Natural killer cell (primary cell): ENCODE measurements around the gene FGGY. TPM values are rescaled to one million over a fixed set of nuclear protein-coding genes. Genes with fewer than 3 reads are reported as not detected.

Source experiments
- ATAC-seq, 3 donors: fragments of 150-1000 bp in 2 of 3; fragments of 200-7000 bp in 1 of 3; cut with Tn5 transposase; 1 replicate in 1 of 3; 2 replicates in 2 of 3; pipeline ENCODE4 v1.10.0; 2021; ENCODE audit warnings: mild to moderate bottlenecking in 2 of 3, moderate library complexity in 2 of 3
- DNase-seq, 2 donors: peaks; one replicate each; pipeline versions ENCODE4 v3.0.0 to v3.0.0-alpha.2; 2013 to 2021; ENCODE audit warnings: mixed read lengths in 1 of 2
- H3K27ac ChIP-seq: one replicate; pipeline ENCODE4 v1.5.1; 2013; ENCODE audit warnings: mild to moderate bottlenecking, low read length
- H3K27me3 ChIP-seq: one replicate; pipeline ENCODE4 v1.6.1; 2013; ENCODE audit warnings: low read length; ENCODE audit not compliant: control insufficient read depth, insufficient read depth
- H3K36me3 ChIP-seq: one replicate; pipeline ENCODE4 v1.6.1; 2013; ENCODE audit warnings: low read length; ENCODE audit not compliant: control insufficient read depth, insufficient read depth
- H3K4me1 ChIP-seq: one replicate; pipeline ENCODE4 v1.6.1; 2013; ENCODE audit warnings: low read length; ENCODE audit not compliant: control insufficient read depth, insufficient read depth
- H3K4me3 ChIP-seq: one replicate; pipeline ENCODE4 v1.5.1; 2013; ENCODE audit warnings: low read length
- H3K9me3 ChIP-seq: one replicate; pipeline ENCODE4 v1.6.1; 2013; ENCODE audit warnings: low read length; ENCODE audit not compliant: control insufficient read depth, insufficient read depth
- H3K27ac Mint-ChIP-seq, 2 donors: one replicate each; pipeline ENCODE4 v1.8.0; 2022; ENCODE audit warnings: mild to moderate bottlenecking in 2 of 2, mixed read lengths in 2 of 2, moderate library complexity in 1 of 2
- H3K27me3 Mint-ChIP-seq, 2 donors: one replicate each; pipeline ENCODE4 v1.8.0; 2022; ENCODE audit warnings: low read depth in 2 of 2, mixed read lengths in 2 of 2
- H3K36me3 Mint-ChIP-seq: one replicate; pipeline ENCODE4 v1.8.0; 2022; ENCODE audit warnings: mixed read lengths
- H3K4me1 Mint-ChIP-seq, 2 donors: one replicate each; pipeline ENCODE4 v1.8.0; 2022; ENCODE audit warnings: mixed read lengths in 2 of 2
- H3K4me3 Mint-ChIP-seq: one replicate; pipeline ENCODE4 v1.8.0; 2022; ENCODE audit warnings: mild to moderate bottlenecking, moderate library complexity, mixed read lengths
- H3K9me3 Mint-ChIP-seq, 2 donors: one replicate each; pipeline ENCODE4 v1.8.0; 2022; ENCODE audit warnings: mixed read lengths in 2 of 2
- WGBS: methylation state at CpG from one replicate; pipeline ENCODE4 v1.1.7; 2013; ENCODE audit warnings: missing lambda C conversion rate; ENCODE audit not compliant: insufficient coverage; 5-methylcytosine and 5-hydroxymethylcytosine counted together
- intact Hi-C: fragments of 100-400 bp; cut with micrococcal nuclease; formaldehyde crosslinking; loops from one replicate; pipeline ENCODE4 v1.14.2; 2022
- total RNA-seq, 4 donors: library from RNA; stranded (reverse); fragments of 120-200 nt in 1 of 4; gene quantifications; one replicate each; pipeline versions ENCODE4 v1.2.3 to v1.2.4, GENCODE V29; 2013 to 2022
- TF ChIP-seq, protein P1 (sequence below): fragments of 200-600 bp; IDR thresholded peaks from one replicate; pipeline ENCODE4 v1.8.0; 2022; ENCODE audit warnings: antibody characterized with exemption

FGGY gene
- total RNA-seq, 3 donors from 2014 or later (not counting 1 experiment from before 2014, with no cell fraction given): 21.8 to 31.5 (median 21.8) TPM

DNA sequence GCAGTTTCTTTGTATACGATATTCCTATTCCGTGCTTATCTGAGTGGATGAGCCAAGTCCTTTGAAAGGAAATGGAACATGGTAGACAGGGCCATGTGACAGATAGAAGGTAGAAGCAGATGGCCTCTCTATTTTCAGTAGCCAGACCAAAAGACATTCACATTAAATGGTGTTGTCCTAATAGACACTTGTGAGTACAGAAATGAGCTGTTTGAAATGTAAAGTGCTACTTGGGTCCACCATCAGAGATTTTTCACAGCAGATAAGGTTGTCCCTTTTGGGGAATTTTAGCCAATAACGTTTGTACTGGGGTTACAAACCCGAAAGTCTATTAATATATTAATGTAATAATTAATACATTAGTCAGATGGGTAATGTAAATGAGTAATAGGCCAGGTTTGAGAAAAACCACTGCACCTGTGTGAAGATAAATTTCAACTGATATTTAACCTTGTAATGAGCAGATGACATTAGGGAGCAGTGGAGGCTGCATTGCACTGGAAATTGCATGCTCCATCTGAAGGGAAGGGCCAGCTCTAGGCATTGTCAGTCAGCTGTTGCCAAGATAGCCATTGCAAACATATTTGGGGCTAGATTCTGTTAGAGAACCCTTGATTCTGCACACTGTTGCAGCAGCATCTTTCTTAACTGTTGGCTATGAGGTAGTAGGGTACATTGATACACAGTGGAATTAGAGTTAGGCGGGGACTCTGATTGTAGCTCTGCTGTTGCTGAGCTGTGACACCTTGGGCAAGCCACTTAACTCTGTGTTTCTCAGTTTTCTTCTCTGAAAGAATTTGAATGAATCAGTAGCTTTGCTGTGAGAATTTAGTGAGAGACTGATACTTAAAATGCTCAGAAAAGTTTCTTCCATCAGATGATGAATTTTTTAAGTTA is 43.8 kb downstream of the FGGY start:
- no peaks in the 10 kb centered on the region for H3K36me3 ChIP-seq
- ATAC-seq (no peak), DNase-seq (no peak)
- Mint-ChIP-seq H3K9me3 (no peaks in the 10 kb centered on the region), H3K4me1 (no peaks in the 10 kb centered on the region), H3K27ac (no peak overlapping the region), H3K27me3 (no peaks in the 10 kb centered on the region), H3K36me3 (no peaks in the 10 kb centered on the region), H3K4me3 (no peak overlapping the region)
- TF ChIP-seq, protein P1, sequence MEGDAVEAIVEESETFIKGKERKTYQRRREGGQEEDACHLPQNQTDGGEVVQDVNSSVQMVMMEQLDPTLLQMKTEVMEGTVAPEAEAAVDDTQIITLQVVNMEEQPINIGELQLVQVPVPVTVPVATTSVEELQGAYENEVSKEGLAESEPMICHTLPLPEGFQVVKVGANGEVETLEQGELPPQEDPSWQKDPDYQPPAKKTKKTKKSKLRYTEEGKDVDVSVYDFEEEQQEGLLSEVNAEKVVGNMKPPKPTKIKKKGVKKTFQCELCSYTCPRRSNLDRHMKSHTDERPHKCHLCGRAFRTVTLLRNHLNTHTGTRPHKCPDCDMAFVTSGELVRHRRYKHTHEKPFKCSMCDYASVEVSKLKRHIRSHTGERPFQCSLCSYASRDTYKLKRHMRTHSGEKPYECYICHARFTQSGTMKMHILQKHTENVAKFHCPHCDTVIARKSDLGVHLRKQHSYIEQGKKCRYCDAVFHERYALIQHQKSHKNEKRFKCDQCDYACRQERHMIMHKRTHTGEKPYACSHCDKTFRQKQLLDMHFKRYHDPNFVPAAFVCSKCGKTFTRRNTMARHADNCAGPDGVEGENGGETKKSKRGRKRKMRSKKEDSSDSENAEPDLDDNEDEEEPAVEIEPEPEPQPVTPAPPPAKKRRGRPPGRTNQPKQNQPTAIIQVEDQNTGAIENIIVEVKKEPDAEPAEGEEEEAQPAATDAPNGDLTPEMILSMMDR: no peak
- no peaks in the 10 kb centered on the region for H3K27me3 ChIP-seq
- intact Hi-C loops: no loop called here
- WGBS: 98% methylated on average over 3 of the region's 5 CpGs
- H3K27ac ChIP-seq: no peak overlapping the region
- no peaks in the 10 kb centered on the region for H3K4me1 ChIP-seq
- no peak overlapping the region for H3K4me3 ChIP-seq
- H3K9me3 ChIP-seq: no peaks in the 10 kb centered on the region

- no peaks in the 10 kb centered on the region for H3K36me3 Mint-ChIP-seq
- no peaks in the 10 kb centered on the region for H3K36me3 ChIP-seq
- H3K27me3 ChIP-seq: no peaks in the 10 kb centered on the region
- no peaks in the 10 kb centered on the region for H3K9me3 Mint-ChIP-seq
- H3K4me3 Mint-ChIP-seq: no peak overlapping the region
- intact Hi-C loops: no loop called here
- no peak for ATAC-seq
- no peaks in the 10 kb centered on the region for H3K4me1 Mint-ChIP-seq
- DNase-seq: no peak
- H3K27ac ChIP-seq: no peak overlapping the region
- no peaks in the 10 kb centered on the region for H3K27me3 Mint-ChIP-seq
- H3K4me3 ChIP-seq: no peak overlapping the region
- H3K9me3 ChIP-seq: no peaks in the 10 kb centered on the region
- TF ChIP-seq, protein P1: no peak
- WGBS: 100% methylated on average over 3 of the region's 3 CpGs
- no peaks in the 10 kb centered on the region for H3K4me1 ChIP-seq
- no peak overlapping the region for H3K27ac Mint-ChIP-seq
These were observed 46.1 kb downstream of the FGGY start for GRCh38 chr1:59342801-59343575.

- no CpG with 5 or more reads among the region's 1 CpG for WGBS
- DNase-seq (no peak), ATAC-seq (no peak)
- Histone ChIP-seq H3K36me3 (no peaks in the 10 kb centered on the region), H3K4me1 (no peaks in the 10 kb centered on the region), H3K27me3 (no peaks in the 10 kb centered on the region), H3K27ac (no peak overlapping the region), H3K9me3 (no peaks in the 10 kb centered on the region), H3K4me3 (no peak overlapping the region)
- intact Hi-C loops: no loop called here
- Mint-ChIP-seq H3K27ac (no peak overlapping the region), H3K4me1 (no peaks in the 10 kb centered on the region), H3K9me3 (no peaks in the 10 kb centered on the region), H3K27me3 (no peaks in the 10 kb centered on the region), H3K4me3 (no peak overlapping the region), H3K36me3 (no peaks in the 10 kb centered on the region)
- TF ChIP-seq, protein P1: no peak
These were observed 46.6 kb downstream of the FGGY start for GRCh38 chr1:59343576-59343840.
